Astrocyte of the cerebellum (primary cell): ENCODE data around the gene EPHB6.

ENCODE experiments used
- DNase-seq: peaks from one replicate; pipeline ENCODE4 v3.0.0-alpha.2; 2011; ENCODE audit warnings: low read depth
- H3K4me3 ChIP-seq: 2 replicates; pipeline ENCODE4 v1.5.1; 2011; ENCODE audit warnings: mild to moderate bottlenecking, low read depth, low read length, moderate library complexity
- CTCF ChIP-seq: IDR thresholded peaks from 2 replicates; pipeline ENCODE4 v1.5.1; 2012; ENCODE audit warnings: low read length, low read depth, moderate library complexity, mild to moderate bottlenecking; ENCODE audit errors: missing control alignments
- in situ Hi-C: cut with HindIII; loops from 2 replicates; pipeline ENCODE4 v1.10.0; 2017; ENCODE audit warnings: low sequenced_read_pairs

The EPHB6 gene

GRCh38 chr7:142899661-142900060 is 44.8 kb downstream of the EPHB6 start:
- in situ Hi-C loops = no loop called here
- no peak overlapping the region for H3K4me3 ChIP-seq
- no peak for DNase-seq
- no peak for TF ChIP-seq CTCF

DNA sequence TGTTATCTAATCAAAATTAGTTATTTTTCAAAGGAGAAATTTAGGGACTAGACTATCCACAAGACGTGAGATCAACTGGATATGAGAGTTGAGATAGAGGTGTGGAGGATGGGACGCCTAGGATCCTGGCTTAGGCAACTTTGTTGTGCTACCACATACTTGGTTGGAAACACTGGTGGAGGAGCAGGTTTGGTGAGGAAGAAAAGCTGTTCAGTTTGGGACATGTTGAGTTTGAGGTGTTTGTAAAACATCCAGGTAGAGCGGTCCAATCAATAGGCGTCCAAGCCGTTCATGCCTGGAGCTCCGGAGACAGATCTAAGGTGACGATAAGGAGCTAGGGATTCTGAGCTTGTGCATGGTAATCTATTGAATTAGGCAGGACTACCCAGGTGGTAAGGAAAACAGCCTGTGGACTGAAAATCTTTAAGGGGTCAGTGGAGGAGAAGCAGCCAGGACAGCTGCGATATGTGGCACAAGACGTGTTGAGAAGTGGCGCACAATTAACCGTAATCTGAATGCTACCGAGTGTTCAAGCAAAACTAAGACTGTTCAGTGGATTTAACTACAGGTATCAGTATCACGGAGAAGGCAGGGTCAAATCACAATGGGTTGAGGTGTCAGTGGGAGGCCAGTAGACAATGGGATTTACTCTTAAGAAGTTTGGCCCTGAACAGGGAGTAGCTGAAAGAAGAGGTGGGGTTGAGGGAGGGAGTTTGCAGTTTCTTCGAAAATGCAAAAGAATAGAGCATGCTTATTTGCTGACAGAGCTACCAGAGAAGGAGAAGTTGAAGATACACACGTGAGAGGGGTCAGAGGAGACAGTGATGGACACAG is 46.8 kb downstream of the EPHB6 start:
- no peak for TF ChIP-seq CTCF
- no peak for DNase-seq
- no peak overlapping the region for H3K4me3 ChIP-seq
- in situ Hi-C loops = no loop called here

DNA sequence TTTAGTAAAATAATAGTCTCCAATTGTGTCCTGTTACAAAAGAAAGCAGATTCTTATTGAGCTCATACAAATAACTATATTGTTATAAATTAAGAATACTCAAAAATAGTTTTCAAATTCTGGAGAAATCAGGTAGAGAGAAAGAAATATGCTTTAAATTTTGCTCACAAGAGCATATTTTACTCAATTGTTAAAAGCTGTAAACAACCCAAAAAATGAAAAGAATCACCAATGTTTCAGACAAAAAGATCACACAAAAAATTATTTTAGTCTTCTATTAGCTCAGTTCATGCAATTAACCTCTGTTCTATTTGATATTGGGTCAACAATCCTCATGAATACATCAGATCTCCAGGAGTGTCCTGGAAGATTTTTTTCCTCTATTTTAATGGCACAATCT is 49.3 kb downstream of the EPHB6 start:
- in situ Hi-C loops = no loop called here

DNA sequence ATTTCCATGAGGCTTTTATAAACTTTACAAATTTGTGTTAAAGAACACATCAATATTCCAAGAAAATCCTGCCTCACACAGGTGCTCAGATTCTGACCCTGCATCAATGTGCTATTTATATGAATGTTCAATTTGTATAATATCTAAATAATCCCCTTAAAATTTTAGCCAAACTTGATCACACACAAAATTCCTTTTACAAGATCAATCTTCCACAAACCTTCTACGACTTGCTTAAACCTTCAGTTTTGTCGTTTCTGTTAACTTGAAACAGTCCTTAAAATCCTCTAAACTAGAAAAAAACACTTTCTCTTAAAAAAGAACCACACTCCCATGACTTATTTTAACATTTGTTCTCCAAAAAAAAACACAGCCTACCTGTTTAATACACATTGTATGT is 50.9 kb downstream of the EPHB6 start:
- no peak for DNase-seq
- no peak overlapping the region for H3K4me3 ChIP-seq
- in situ Hi-C loops = no loop called here
- no peak for TF ChIP-seq CTCF

More for the DNA sequence above, 49.3 kb downstream of the EPHB6 start:
- no peak for TF ChIP-seq CTCF
- H3K4me3 ChIP-seq = no peak overlapping the region
- no peak for DNase-seq

GRCh38 chr7:142906643-142907042 is 51.8 kb downstream of the EPHB6 start:
- in situ Hi-C loops = no loop called here
- no peak for DNase-seq
- no peak overlapping the region for H3K4me3 ChIP-seq
- TF ChIP-seq CTCF = no peak

GRCh38 chr7:142908290-142908689 is 53.4 kb downstream of the EPHB6 start:
- DNase-seq = no peak
- TF ChIP-seq CTCF = no peak
- no peak overlapping the region for H3K4me3 ChIP-seq
- in situ Hi-C loops = no loop called here
